Right lobe of liver (tissue), 6 donors: ENCODE data around the gene PKP4. TPM values are rescaled to one million over a fixed set of nuclear protein-coding genes. Genes with fewer than 3 reads are reported as not detected.

ENCODE experiments used
- ATAC-seq, 4 donors: fragments of 200-7000 bp; cut with Tn5 transposase; one replicate each; pipeline ENCODE4 v1.9.1; 2020; ENCODE audit warnings: mild to moderate bottlenecking in 4 of 4, moderate library complexity in 4 of 4
- DNase-seq, 3 donors: peaks; one replicate each; pipeline ENCODE4 v3.0.0-alpha.2; 2020
- H3K27ac ChIP-seq, 3 donors: fragments of 200-600 bp; one replicate each; pipeline ENCODE4 v1.8.0; 2022
- H3K27me3 ChIP-seq, 2 donors: fragments of 200-600 bp; one replicate each; pipeline ENCODE4 v1.8.0; 2022
- H3K36me3 ChIP-seq, 4 donors: fragments of 200-600 bp; sonication (generic) in 1 of 4; one replicate each; pipeline versions ENCODE4 v1.5.1 to v1.8.0; 2017 to 2022; ENCODE audit warnings: control low read depth in 1 of 4
- H3K4me1 ChIP-seq, 4 donors: fragments of 200-600 bp; sonication (generic) in 1 of 4; one replicate each; pipeline versions ENCODE4 v1.5.1 to v1.8.0; 2017 to 2022; ENCODE audit warnings: control low read depth in 1 of 4
- H3K4me3 ChIP-seq, 3 donors: fragments of 200-600 bp; one replicate each; pipeline ENCODE4 v1.8.0; 2022
- H3K9me3 ChIP-seq, 4 donors: fragments of 200-600 bp; sonication (generic) in 1 of 4; one replicate each; pipeline versions ENCODE4 v1.5.1 to v1.8.0; 2017 to 2022; ENCODE audit warnings: control low read depth in 1 of 4
- CTCF ChIP-seq, 4 donors: fragments of 200-600 bp in 3 of 4; fragments of 450-650 bp in 1 of 4; IDR thresholded peaks; one replicate each; pipeline versions ENCODE4 v1.5.1 to v1.8.0; 2016 to 2022; ENCODE audit warnings: antibody characterized with exemption in 4 of 4, mild to moderate bottlenecking in 2 of 4
- POLR2A ChIP-seq: fragments of 450-650 bp; IDR thresholded peaks from one replicate; pipeline ENCODE4 v1.6.1; 2017; ENCODE audit warnings: antibody characterized with exemption, mild to moderate bottlenecking
- WGBS: methylation state at CpG from one replicate; pipeline ENCODE4 v1.1.6; 2018; ENCODE audit warnings: low coverage, low lambda C conversion rate; ENCODE audit not compliant: insufficient coverage; ENCODE audit errors: missing lambda C conversion rate; 5-methylcytosine and 5-hydroxymethylcytosine counted together
- intact Hi-C, 2 donors: fragments of 100-400 bp; cut with DNase I; formaldehyde crosslinking; loops; one replicate each; pipeline versions ENCODE4 v1.11.2 to v1.14.1; 2022
- total RNA-seq, 6 experiments: library from RNA; depleted of rRNA in 2 of 6; stranded (reverse); fragments of >200 nt in 2 of 6; fragmentation: NEBNext Ultra II Directional in 3 of 6; extraction: Animal tissue kit (Norgen Biotek cat#: 25700) in 3 of 6; gene quantifications; one replicate each; pipeline versions ENCODE4 v1.1.0 to v1.2.4, GENCODE V29; 2016 to 2023
- donor health status: DM: no; HTN: yes; CAD: no.
- donor health status: DM: no; HTN: no; CAD: no.
- donor health status: DM: no; HTN: no; CAD: no.
- donor health status: DM: no; HTN: yes; CAD: no.
- donor health status: DM: no; HTN: yes; CAD: no.

Gene PKP4
- total RNA-seq, 6 experiments from 2014 or later: 27.2 to 41.6 (median 33.2) TPM

DNA sequence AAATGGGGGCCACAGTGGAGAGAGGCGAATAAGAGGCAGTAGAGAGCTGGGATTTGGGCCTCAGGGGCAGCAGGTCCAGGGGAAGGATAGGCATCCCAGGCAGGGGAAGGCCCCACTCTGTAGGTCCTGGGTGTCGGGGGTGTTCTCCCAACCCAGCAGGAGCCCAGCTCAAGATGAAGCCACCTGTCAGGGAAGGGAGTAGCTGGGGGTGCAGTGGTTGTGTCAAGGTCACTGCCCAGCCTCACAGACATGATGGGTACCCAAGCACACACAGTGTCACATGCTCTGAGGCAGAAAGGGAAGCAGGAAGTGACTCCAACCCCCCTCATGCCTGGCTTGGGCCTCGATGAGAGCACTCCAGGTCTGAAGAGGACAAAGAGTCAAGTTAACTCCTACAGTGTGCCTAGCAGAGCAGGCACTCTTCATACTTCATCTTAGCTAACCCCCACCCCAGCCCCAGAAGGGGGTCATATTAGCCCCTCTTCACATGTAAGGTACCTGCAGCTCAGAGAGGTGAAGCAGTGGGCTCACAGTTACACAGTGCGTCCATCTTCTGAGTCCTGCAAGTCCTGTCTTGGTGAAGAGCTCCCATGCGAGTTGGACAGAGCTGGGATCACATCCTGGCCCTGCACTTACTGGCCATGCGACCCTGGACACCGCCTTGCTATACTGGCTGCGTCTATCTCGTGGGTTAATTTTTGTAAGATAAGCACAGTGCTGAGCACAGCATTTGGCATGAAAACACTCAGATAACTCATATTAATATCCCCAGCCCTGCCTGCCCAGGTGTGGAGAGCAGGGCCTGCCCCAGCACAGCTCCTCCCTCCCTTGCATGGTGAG, 265.7 kb downstream of the PKP4 start:
- Histone ChIP-seq H3K4me1 (no peaks in the 10 kb centered on the region), H3K4me3 (no peak overlapping the region), H3K36me3 (no peaks in the 10 kb centered on the region), H3K9me3 (no peaks in the 10 kb centered on the region), H3K27me3 (no peaks in the 10 kb centered on the region), H3K27ac (no peak overlapping the region)
- no peak for DNase-seq
- 49% methylated on average over 2 of the region's 9 CpGs for WGBS
- intact Hi-C loops: no loop called here
- ATAC-seq: no peak
- TF ChIP-seq CTCF (IDR thresholded peaks at IDR 0.05) (no peak), POLR2A (no peak)

DNA sequence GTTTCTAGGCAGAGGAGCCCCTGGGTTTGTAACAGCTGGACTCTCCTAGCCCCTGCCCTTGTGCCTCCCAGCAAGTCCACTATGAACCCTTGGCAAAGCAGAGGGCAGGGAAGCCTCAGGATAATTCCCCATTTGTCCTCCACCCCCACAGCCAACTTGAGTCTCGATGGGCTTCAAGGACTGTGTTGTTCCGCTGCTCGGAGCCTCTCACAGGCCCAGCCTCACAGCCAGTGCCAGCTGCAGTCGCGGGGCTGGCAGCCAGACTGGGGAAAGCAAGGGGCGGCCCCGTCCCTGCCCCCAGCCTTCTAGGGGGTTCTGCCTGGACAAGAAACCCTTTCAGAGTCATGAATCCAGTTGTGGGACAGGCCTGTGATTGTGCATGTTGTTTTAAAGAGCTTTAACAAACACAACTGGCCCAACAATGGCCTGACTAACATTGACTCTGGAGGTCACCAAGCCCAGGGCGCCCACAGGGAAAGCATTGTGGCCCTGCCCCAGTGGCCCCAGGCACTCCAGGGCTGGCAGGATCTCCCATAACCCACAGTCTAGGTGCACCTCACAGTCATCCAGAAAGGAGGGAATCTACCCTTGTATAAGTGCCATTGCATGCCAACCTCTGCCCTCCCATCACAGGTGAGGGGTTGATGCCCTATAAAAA, 266.6 kb downstream of the PKP4 start:
- H3K9me3 ChIP-seq: no peaks in the 10 kb centered on the region
- H3K27me3 ChIP-seq: no peaks in the 10 kb centered on the region
- no peak overlapping the region for H3K27ac ChIP-seq
- no peaks in the 10 kb centered on the region for H3K36me3 ChIP-seq
- TF ChIP-seq CTCF (IDR thresholded peaks at IDR 0.05) (no peak), POLR2A (no peak)
- no peak for DNase-seq
- no peak overlapping the region for H3K4me3 ChIP-seq
- no CpG with 5 or more reads among the region's 8 CpGs for WGBS
- intact Hi-C loops: no loop called here
- no peaks in the 10 kb centered on the region for H3K4me1 ChIP-seq
- ATAC-seq: no peak

DNA sequence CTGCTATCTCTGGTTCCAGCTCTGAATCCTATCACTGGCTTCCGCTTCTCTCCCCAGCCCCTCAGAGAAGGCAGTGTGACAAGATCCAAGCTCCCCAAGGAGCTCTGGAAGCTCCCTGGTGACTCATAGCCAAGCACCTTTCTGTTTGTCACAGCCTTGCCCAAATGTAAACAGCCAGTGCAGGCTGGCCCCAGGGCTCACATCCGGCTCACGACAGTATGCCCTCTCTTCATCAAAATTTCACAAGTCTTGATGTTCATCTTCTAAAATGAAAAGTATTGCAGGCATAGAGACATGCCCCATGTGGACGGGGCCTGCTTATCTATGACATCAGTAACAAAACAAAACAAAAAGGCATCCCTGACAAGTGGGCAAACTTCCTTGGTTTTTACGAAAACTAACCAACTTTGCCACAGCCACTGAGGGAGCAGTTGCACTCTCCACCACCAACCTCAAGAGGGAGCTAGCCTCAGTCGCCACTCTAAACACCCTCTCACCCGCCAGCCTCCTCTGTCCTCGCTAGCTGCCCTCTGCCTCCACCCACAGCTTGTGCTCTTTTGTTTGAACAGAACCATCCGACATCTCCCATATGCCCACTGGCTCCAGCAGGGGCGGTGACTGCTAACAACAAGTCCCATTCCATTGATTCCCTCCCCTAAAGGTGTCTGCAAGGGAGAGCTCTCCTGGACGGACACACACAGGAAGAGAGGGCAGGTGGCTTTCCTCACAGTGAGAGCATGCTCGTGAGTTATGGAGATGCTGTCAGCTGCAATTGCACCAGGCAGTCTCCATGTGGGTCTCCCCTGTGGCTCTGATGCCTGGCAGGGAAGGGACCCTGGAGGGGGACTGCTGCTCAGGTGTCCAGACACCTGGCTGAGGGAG, 267.4 kb downstream of the PKP4 start:
- no peaks in the 10 kb centered on the region for H3K4me1 ChIP-seq
- ATAC-seq: peak in 1 of 4 donors; percentile 31
- no peaks in the 10 kb centered on the region for H3K36me3 ChIP-seq
- TF ChIP-seq POLR2A (no peak), CTCF (IDR thresholded peaks at IDR 0.05) (no peak)
- DNase-seq: no peak
- H3K27me3 ChIP-seq: no peaks in the 10 kb centered on the region
- intact Hi-C loops: no loop called here
- 73% methylated on average over 10 of the region's 12 CpGs for WGBS
- no peak overlapping the region for H3K27ac ChIP-seq
- no peak overlapping the region for H3K4me3 ChIP-seq
- H3K9me3 ChIP-seq: no peaks in the 10 kb centered on the region

GRCh38 chr2:158724803-158725381, 268.1 kb downstream of the PKP4 start:
- Histone ChIP-seq H3K9me3 (no peaks in the 10 kb centered on the region), H3K4me1 (no peaks in the 10 kb centered on the region), H3K4me3 (no peak overlapping the region), H3K27ac (no peak overlapping the region), H3K36me3 (no peaks in the 10 kb centered on the region), H3K27me3 (no peaks in the 10 kb centered on the region)
- 10% methylated on average over 2 of the region's 8 CpGs for WGBS
- intact Hi-C loops: no loop called here
- no peak for DNase-seq
- TF ChIP-seq POLR2A (no peak), CTCF (IDR thresholded peaks at IDR 0.05) (no peak)
- ATAC-seq: no peak
